ENCODE results near the gene ABI3BP. TPM values are rescaled to one million over a fixed set of nuclear protein-coding genes. Genes with fewer than 3 reads are reported as not detected.

ABI3BP gene
- total RNA-seq, 1 experiment from 2014 or later = 3.1 TPM

DNA sequence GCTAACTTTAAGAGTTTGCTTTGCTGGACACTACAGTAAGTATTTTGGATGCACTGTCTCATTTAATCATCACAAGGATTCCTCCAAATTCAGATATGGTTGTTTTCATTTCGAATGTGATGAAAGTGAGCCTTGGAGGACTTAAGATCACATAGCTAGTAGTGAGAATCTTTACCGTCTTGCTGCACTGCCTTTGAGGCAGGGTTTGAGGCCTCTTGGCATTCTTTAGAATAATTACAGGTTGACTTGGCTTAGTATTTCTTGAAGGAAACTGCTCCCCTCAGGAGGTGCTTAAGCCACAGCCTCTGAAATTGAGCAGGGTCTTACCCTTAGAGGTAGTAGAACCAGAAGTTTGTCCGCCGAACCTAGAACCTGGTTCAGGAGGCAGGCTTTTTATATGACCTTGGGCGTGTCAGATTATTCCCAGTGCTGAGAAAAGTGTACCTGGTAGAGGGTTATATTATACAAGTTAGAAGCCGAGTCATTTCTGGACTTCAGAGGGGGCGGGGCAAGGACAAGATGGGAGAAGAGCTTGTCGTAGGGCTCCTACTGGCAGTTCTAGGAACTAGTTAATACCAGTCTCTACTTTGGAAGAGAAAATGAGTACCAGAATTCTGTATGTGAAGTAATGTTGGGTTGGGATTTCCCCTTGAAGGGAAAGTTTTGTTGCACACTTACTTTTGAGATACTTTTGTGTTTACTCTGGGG is 282.8 kb downstream of the ABI3BP start:
- peak; percentile 76 for DNase-seq (ENCODE audit: unreplicated experiment)
- TF ChIP-seq, protein P1, sequence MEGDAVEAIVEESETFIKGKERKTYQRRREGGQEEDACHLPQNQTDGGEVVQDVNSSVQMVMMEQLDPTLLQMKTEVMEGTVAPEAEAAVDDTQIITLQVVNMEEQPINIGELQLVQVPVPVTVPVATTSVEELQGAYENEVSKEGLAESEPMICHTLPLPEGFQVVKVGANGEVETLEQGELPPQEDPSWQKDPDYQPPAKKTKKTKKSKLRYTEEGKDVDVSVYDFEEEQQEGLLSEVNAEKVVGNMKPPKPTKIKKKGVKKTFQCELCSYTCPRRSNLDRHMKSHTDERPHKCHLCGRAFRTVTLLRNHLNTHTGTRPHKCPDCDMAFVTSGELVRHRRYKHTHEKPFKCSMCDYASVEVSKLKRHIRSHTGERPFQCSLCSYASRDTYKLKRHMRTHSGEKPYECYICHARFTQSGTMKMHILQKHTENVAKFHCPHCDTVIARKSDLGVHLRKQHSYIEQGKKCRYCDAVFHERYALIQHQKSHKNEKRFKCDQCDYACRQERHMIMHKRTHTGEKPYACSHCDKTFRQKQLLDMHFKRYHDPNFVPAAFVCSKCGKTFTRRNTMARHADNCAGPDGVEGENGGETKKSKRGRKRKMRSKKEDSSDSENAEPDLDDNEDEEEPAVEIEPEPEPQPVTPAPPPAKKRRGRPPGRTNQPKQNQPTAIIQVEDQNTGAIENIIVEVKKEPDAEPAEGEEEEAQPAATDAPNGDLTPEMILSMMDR (IDR thresholded peaks at IDR 0.05; ENCODE audit: unreplicated experiment) = peak; percentile 22
- Mint-ChIP-seq H3K9me3 (ENCODE audit: unreplicated experiment) (no peaks in the 10 kb centered on the region), H3K27me3 (ENCODE audit: insufficient read depth, unreplicated experiment) (no peaks in the 10 kb centered on the region), H3K36me3 (ENCODE audit: insufficient read depth, unreplicated experiment) (peaks cover 40% of the 10 kb centered on the region), H3K27ac (ENCODE audit: low read depth, unreplicated experiment) (peak overlapping the region; percentile 96), H3K4me1 (ENCODE audit: insufficient read depth, unreplicated experiment) (peaks cover 52% of the 10 kb centered on the region), H3K4me3 (ENCODE audit: unreplicated experiment) (peak overlapping the region; percentile 89)
- POLR2A ChIA-PET = interaction anchor here (0.5 to 7.9 kb wide), 36 partner anchors 7 to 1117 kb away, joined by 3 to 100 read pairs (median 4); partner anchors contain the start of genes LNP1, PCNP, TMEM45A and TOMM70
- no TSS peak for BruUV-seq (replicated peaks)
- CTCF ChIA-PET = interaction anchor here (0.5 to 10.8 kb wide), 21 partner anchors 8 to 864 kb away, joined by 3 to 110 read pairs (median 5); partner anchors contain the start of gene PCNP
- intact Hi-C loops (cut with micrococcal nuclease) = loop anchor here (1.0 to 10.0 kb wide), 4 partner anchors 60 to 396 kb away; no protein-coding TSS in a partner anchor

DNA sequence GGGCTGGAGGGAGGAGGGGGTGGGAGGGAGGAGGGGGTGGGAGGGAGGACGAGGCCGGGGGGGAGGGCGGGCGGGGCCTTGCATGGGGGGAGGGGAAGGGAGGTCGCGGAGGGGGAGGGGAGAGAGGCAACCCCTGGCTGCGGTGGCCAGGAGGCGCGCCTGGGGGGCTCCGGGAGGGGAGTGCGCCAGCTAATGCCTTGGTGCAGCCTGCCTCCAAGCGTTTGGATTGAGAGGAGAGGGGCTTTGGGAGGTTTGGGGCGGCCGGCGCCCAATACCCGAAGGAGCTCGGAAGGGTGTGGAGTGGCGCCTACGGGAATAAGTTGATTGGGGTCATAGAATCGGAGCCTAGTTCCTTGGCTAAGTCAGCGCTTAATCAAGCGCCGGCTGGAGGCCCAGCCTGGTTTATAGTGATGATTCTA is 283.4 kb downstream of the ABI3BP start:
- Mint-ChIP-seq H3K27ac (ENCODE audit: low read depth, unreplicated experiment) (peak overlapping the region; percentile 96), H3K4me3 (ENCODE audit: unreplicated experiment) (peak overlapping the region; percentile 89), H3K36me3 (ENCODE audit: insufficient read depth, unreplicated experiment) (peaks cover 34% of the 10 kb centered on the region), H3K4me1 (ENCODE audit: insufficient read depth, unreplicated experiment) (peaks cover 46% of the 10 kb centered on the region), H3K9me3 (ENCODE audit: unreplicated experiment) (no peaks in the 10 kb centered on the region), H3K27me3 (ENCODE audit: insufficient read depth, unreplicated experiment) (no peaks in the 10 kb centered on the region)
- POLR2A ChIA-PET = interaction anchor here (0.6 to 7.9 kb wide), 26 partner anchors 8 to 894 kb away, joined by 3 to 100 read pairs (median 4); partner anchors contain the start of genes LNP1, PCNP and TOMM70
- TF ChIP-seq, protein P1 (IDR thresholded peaks at IDR 0.05; ENCODE audit: unreplicated experiment) = no peak
- intact Hi-C loops (cut with micrococcal nuclease) = loop anchor here (1.0 to 10.0 kb wide), 4 partner anchors 59 to 395 kb away; no protein-coding TSS in a partner anchor
- DNase-seq (ENCODE audit: unreplicated experiment) = peak; percentile 43
- no TSS peak for BruUV-seq (replicated peaks)
- CTCF ChIA-PET = interaction anchor here (0.5 to 10.8 kb wide), 18 partner anchors 8 to 864 kb away, joined by 3 to 110 read pairs (median 4); partner anchors contain the start of gene PCNP

DNA sequence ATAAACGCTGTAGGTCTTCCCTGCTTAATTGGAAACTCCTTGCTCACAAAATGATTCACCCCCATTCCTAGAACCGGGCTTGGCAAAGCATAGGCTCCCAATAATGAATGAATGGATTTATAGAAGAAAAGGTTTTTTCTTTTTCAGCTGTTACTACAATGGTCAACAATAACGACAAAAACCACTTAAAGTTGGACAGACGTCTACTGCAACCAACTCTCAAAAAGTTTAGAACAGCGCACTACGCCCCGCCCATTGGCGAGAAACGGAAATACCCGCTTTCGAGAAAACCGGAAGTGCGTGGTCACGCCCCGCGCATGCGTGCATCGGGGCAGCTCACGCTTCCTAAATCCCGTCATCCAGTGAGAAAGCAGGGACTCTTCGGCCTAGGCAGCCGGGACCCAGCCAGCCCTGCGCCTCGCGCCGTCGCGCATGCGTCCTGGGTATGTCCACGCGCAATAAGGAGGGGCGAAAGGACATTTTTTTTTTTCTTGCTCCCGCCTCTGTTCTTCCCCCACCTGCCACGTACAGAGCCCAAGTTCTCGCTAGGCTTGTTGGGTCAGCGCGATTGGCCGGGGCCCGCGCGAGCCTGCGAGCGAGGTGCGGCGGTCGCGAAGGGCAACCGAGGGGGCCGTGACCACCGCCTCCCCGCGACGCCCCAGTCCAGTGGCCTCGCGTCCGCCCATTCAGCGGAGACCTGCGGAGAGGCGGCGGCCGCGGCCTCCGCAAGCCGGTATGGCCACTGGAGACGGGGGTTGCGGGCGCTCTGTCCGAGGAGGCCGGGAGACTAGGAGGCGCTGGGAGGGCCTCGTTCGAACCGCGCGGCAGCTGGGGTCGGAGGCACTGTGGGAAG is 284.0 kb downstream of the ABI3BP start, which contains the start of gene TFG:
Gene TFG, plus strand, starts transcription at position 506 of the 853 bp plus-strand sequence. CDS start 4,192 bp downstream, outside the sequence.
- ChIA-PET CTCF (interaction anchor here (0.5 to 10.8 kb wide), 14 partner anchors 9 to 865 kb away, joined by 3 to 110 read pairs (median 4); partner anchors contain the start of gene PCNP), POLR2A (interaction anchor here (0.5 to 7.9 kb wide), 26 partner anchors 8 to 865 kb away, joined by 3 to 100 read pairs (median 4); partner anchors contain the start of genes LNP1, PCNP and TOMM70)
- TF ChIP-seq, protein P1 (IDR thresholded peaks at IDR 0.05; ENCODE audit: unreplicated experiment) = no peak
- peak within 1 kb of the TSS; percentile 96 for H3K27ac Mint-ChIP-seq (ENCODE audit: low read depth, unreplicated experiment)
- no peaks in the 10 kb centered on the region for H3K27me3 Mint-ChIP-seq (ENCODE audit: insufficient read depth, unreplicated experiment)
- peaks cover 44% of the 10 kb centered on the region for H3K4me1 Mint-ChIP-seq (ENCODE audit: insufficient read depth, unreplicated experiment)
- no TSS peak for BruUV-seq (replicated peaks)
- H3K36me3 Mint-ChIP-seq (ENCODE audit: insufficient read depth, unreplicated experiment) = peaks cover 28% of the 10 kb centered on the region
- DNase-seq (ENCODE audit: unreplicated experiment) = peak; percentile 99
- intact Hi-C loops (cut with micrococcal nuclease) = no loop called here
- peak within 1 kb of the TSS; percentile 89 for H3K4me3 Mint-ChIP-seq (ENCODE audit: unreplicated experiment)
- H3K9me3 Mint-ChIP-seq (ENCODE audit: unreplicated experiment) = no peaks in the 10 kb centered on the region
